Effector memory CD4-positive, alpha-beta T cell (primary cell): ENCODE data around the gene FST.

ENCODE experiments used
- DNase-seq, 3 donors: peaks; one replicate each; pipeline ENCODE4 v3.0.0-alpha.2; 2020
- H3K27ac ChIP-seq: 2 replicates; pipeline ENCODE4 v1.7.0; 2013; ENCODE audit warnings: mild to moderate bottlenecking, low read length, moderate library complexity; ENCODE audit not compliant: insufficient read depth, poor library complexity, severe bottlenecking
- H3K27me3 ChIP-seq: replicated peaks from 2 replicates; pipeline ENCODE4 v1.7.0; 2013; ENCODE audit warnings: mild to moderate bottlenecking, low read length; ENCODE audit not compliant: insufficient read depth, control insufficient read depth, poor library complexity, severe bottlenecking
- H3K36me3 ChIP-seq: 2 replicates; pipeline ENCODE4 v1.7.0; 2013; ENCODE audit warnings: mild to moderate bottlenecking, low read length, moderate library complexity; ENCODE audit not compliant: control insufficient read depth, insufficient read depth
- H3K4me1 ChIP-seq: 2 replicates; pipeline ENCODE4 v1.7.0; 2013; ENCODE audit warnings: low read length, mild to moderate bottlenecking; ENCODE audit not compliant: control insufficient read depth, insufficient read depth, poor library complexity, severe bottlenecking
- H3K4me3 ChIP-seq: 2 replicates; pipeline ENCODE4 v1.7.0; 2013; ENCODE audit warnings: low read length, low read depth, mild to moderate bottlenecking; ENCODE audit not compliant: insufficient read depth, poor library complexity, severe bottlenecking
- H3K9me3 ChIP-seq: 2 replicates; pipeline ENCODE4 v1.7.0; 2013; ENCODE audit warnings: mild to moderate bottlenecking, low read length, moderate library complexity; ENCODE audit not compliant: control insufficient read depth

The FST gene

GRCh38 chr5:53512539-53512938 is 32.1 kb downstream of the FST start:
- Histone ChIP-seq H3K4me1 (no peaks in the 10 kb centered on the region), H3K27me3 (no peaks in the 10 kb centered on the region), H3K4me3 (no peak overlapping the region), H3K9me3 (no peaks in the 10 kb centered on the region), H3K27ac (no peak overlapping the region), H3K36me3 (no peaks in the 10 kb centered on the region)
- no peak for DNase-seq

GRCh38 chr5:53515988-53516387 is 35.6 kb downstream of the FST start:
- Histone ChIP-seq H3K9me3 (no peaks in the 10 kb centered on the region), H3K27me3 (no peaks in the 10 kb centered on the region), H3K4me3 (no peak overlapping the region), H3K27ac (no peak overlapping the region), H3K36me3 (no peaks in the 10 kb centered on the region), H3K4me1 (no peaks in the 10 kb centered on the region)
- DNase-seq = no peak

- no peaks in the 10 kb centered on the region for H3K4me1 ChIP-seq
- no peaks in the 10 kb centered on the region for H3K9me3 ChIP-seq
- H3K27ac ChIP-seq = no peak overlapping the region
- no peak overlapping the region for H3K4me3 ChIP-seq
- DNase-seq = no peak
- H3K36me3 ChIP-seq = no peaks in the 10 kb centered on the region
- no peaks in the 10 kb centered on the region for H3K27me3 ChIP-seq
Measured at GRCh38 chr5:53520813-53521212, 40.4 kb downstream of the FST start.
